GM21390 (cell line): ENCODE results near the gene HEATR3.

Experiments
- ATAC-seq: cut with Tn5 transposase; IDR thresholded peaks from one replicate; pipeline ENCODE4 v1.9.1; 2021; ENCODE audit not compliant: unreplicated experiment

Gene HEATR3

GRCh38 chr16:50065624-50066481 is at the start of gene HEATR3:
Gene HEATR3, plus strand, starts transcription at chr16:50065970. Its CDS starts 162 bp downstream, at chr16:50066132.
- ATAC-seq, result peak; percentile 76

GRCh38 chr16:50017553-50017952 is 48.2 kb upstream of the HEATR3 start:
- ATAC-seq, result no peak

GRCh38 chr16:50021544-50021943 is 44.2 kb upstream of the HEATR3 start:
- ATAC-seq, result no peak

DNA sequence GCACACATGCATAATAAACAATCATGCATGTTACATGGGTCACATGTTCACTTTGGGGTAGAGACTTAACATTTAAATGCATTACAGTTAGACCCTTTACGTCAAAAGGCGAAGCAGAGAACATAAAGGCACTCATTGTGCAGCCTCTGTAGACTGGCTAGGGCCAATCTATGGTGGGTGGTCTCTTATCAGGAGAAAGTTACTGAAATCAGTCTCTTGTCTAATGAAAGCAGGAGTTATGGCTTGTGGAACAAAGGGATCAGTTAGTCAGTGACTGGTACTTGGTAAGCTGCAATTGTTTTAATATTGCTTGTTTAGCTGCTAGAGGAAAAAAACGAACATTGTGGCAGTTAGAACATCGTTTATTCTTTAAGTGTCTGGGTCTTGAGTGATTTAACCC is 42.1 kb upstream of the HEATR3 start:
- ATAC-seq, result no peak

GRCh38 chr16:50024207-50024606 is 41.6 kb upstream of the HEATR3 start:
- no peak for ATAC-seq

DNA sequence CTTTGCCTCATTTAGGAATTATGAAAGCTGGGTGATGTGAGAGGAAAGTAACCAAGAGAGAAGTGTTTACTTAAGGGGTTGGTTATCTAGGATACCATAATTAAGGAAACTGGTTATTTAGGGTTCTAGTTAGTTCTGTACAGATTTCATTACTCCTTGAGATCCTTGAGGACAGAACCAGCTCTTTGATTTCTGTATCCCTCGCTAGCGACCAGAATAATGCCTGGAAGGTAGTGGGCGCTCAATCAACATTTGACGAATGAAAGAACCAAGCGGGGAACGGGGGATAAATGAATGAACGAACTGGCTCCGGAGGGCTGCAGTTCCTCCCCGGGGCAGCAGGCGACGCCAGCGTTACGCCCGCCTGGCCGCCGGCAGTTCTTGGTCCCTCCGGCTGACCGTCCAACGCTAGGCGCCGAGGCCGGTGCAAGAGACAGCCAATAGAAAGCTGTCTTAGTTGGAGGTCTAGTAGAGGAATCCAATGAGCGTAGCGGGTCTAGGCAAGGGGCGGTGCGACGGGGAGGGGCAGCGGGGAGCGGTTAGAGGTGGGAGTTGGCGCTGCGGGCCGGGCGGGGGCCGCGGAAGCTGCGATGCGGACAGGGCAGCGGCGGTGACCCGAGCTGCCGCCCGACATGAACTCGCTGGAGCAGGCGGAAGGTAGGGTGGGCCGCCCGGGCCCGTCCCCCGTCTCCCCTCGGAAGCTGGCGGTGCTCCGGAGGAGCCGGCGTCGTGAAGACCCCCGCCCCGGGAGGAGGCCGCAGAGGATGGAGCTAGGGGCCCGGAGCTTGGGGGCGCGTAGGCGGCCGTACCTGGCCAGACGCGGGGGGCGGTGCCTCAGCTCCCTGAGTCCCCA is 40.9 kb upstream of the HEATR3 start, which contains the start of gene CNEP1R1:
Gene CNEP1R1 (plus strand): TSS at position 542 of the 853 bp plus-strand sequence. CDS start 91 bp downstream, at position 633.
- ATAC-seq, result peak; percentile 99

- ATAC-seq, result peak; percentile 3
Observed at GRCh38 chr16:50025537-50025931, 40.2 kb upstream of the HEATR3 start.

DNA sequence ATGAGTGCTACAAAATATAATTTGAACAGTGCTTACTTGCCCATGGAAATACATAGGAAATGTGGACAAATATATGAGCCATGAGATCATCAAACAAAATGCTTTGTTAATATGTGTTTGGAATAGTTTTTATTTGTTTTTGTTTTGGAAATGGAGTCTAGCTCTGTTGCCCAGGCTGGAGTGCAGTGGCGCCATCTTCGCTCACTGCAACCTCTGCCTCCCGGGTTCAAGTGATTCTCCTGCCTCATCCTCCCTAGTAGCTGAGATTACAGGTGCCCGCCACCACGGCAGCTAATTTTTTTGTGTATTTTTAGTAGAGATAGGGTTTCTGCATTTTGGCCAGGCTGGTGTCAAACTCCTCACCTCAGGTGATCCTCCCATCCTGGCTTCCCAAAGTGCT is 37.9 kb upstream of the HEATR3 start:
- no peak for ATAC-seq

GRCh38 chr16:50035468-50035992 is 30.2 kb upstream of the HEATR3 start:
- ATAC-seq, result no peak

- ATAC-seq, result no peak
Observed at GRCh38 chr16:50036426-50036825, 29.3 kb upstream of the HEATR3 start.

- ATAC-seq, result no peak
Observed at GRCh38 chr16:50037662-50038220, 28.0 kb upstream of the HEATR3 start.

- no peak for ATAC-seq
Observed at GRCh38 chr16:50038286-50038685, 27.5 kb upstream of the HEATR3 start.

DNA sequence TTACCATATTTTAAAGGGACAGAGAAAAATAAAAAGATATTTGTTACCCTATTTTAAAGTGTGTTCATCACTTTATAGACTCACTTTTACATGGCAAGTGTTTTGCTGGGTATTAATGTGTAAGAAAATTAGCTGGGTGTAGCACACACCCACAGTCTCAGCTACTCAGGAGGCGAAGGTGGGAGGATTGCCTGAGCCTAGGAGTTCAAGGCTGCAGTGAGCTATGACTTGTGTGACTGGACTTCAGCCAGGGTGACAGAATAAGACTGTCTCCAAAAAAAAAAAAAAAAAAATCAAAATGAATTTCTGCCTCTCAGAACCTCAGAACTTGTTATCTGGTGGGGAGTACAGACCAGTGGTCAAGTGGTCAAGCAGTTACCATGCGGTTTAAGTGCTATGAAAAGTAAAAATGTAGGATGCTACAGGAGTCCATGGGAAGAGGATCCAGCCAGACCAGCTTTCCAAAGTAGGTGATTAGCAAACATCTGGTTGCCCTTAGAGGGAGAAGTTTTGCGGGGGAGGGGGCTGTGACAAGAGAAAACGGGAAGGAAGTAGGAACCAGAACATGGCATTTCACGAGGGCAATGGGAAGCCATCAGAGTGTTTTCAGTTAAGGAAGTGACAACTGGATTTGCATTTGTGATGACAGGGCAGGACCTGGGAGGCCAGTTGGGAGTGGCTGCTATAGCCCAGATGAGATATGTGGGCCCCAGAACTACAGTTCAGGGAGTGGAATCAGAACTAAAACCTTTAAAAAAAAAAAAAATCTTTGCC is 26.8 kb upstream of the HEATR3 start:
- ATAC-seq, result no peak

DNA sequence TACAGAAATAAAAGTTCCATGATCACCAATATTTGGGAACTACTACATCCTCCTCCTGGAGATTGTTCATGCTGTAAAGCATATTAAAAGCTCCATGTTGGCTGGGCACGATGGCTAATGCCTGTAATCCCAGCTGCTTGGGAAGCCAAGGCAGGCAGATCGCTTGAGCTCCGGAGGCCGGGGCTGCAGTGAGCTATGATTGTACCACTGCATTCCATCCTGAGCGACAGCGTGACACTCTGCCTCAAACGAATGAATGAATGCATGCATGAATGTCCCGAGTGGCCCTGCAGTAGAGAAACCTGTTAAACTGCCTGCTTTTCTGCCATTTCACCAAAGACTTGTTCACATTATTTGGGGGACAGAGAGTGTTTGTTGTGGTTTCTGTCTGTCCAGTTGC is 25.8 kb upstream of the HEATR3 start:
- no peak for ATAC-seq

DNA sequence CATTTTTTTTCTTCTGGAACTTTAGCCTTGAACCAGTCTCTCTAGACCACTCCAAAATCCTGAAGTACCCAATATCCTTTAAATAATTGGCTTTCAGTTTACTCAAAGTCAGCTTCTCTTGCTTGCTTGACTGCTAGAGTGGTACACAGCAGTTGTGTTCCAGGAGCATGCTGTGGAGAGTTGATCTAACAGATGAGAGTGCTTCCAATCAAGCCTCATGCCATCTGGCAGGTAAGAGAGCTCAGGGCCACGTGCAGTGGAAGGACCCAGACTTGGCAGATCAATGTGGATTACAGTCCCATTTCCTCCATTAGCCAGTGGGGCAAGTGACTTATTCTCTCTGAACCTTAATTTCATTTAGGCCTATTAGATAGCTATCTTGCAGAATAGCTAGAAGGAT is 25.1 kb upstream of the HEATR3 start:
- no peak for ATAC-seq

DNA sequence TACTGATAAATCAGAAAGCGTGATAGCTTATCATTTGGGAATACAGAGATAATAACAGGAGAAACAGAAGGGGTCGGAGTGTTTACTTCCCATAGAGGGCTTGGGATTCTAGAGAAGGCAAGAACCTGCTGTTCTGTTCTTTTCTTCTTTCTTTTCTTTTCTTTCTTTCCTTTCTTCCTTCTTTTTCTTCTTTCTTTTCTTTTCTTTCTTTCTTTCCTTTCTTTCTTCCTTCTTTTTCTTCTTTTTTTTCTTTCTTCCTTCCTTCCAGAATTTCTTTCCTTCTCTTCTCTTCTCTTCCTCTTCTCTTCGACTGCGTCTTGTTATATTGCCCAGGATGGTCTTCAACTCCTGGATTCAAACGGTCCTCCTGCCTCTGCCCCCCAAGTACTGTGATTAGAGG is 22.4 kb upstream of the HEATR3 start:
- ATAC-seq, result no peak

GRCh38 chr16:50045412-50045811 is 20.4 kb upstream of the HEATR3 start:
- no peak for ATAC-seq

DNA sequence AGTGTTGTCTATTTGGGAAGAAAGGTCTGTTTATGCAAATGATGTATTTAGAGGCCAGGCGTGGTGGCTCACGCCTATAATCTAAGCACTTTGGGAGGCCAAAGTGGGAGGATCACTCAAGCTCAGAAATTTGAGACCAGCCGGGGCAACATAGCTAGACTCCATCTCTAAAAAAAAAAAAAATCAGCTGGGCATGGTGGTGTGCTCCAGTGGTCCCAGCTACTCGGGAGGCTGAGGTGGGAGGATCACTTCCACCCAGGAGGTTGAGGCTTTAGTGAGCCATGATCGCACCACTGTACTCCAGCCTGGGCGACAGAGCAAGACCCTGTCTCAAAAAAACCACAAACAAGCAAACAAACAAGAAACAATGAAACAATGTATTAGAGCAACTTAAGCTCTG is 18.9 kb upstream of the HEATR3 start:
- no peak for ATAC-seq

DNA sequence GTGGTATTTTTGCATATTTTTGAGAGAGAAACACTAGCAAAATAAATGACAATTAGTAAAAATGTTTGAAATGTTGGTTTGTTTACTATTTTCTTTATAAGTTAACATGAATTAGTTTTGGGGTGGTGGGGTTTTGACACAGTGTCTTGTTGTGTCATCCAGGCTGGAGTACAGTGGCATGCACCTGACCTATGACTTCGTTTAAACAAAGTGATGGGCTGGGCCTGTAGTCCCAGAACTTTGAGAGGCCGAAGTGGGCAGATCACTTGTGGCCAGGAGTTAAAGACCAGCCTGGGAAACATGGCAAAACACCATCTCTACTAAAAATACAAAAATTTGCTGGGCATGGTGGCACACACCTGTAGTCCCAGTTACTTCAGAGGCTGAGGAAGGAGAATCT is 17.9 kb upstream of the HEATR3 start:
- ATAC-seq, result no peak

GRCh38 chr16:50050802-50051201 is 15.0 kb upstream of the HEATR3 start:
- no peak for ATAC-seq

- ATAC-seq, result no peak
Observed at GRCh38 chr16:50056226-50056625, 9.5 kb upstream of the HEATR3 start.
